MG63 (cell line): ENCODE data around the gene SPDYE6. TPM values are rescaled to one million over a fixed set of nuclear protein-coding genes. Genes with fewer than 3 reads are reported as not detected.
"Not testable (repeated sequence)": the region's sequence is repeated elsewhere in the genome, so short reads cannot be mapped to it uniquely, and the experiment has no call there.

ENCODE experiments used
- DNase-seq: peaks from one replicate; pipeline ENCODE4 v3.0.0-alpha.2; 2020
- H3K27me3 ChIP-seq: fragments of 250-450 bp; sonication (Bioruptor Pico); 2 replicates; pipeline ENCODE4 v1.5.1; 2020; ENCODE audit warnings: mild to moderate bottlenecking, moderate library complexity
- H3K36me3 ChIP-seq: fragments of 250-450 bp; sonication (Bioruptor Pico); 2 replicates; pipeline ENCODE4 v1.5.1; 2020; ENCODE audit warnings: mild to moderate bottlenecking, moderate library complexity
- H3K4me3 ChIP-seq: fragments of 250-450 bp; sonication (Bioruptor Pico); 2 replicates; pipeline ENCODE4 v1.5.1; 2020; ENCODE audit warnings: mild to moderate bottlenecking, moderate library complexity
- H3K9me3 ChIP-seq: fragments of 250-450 bp; sonication (Bioruptor Pico); 2 replicates; pipeline ENCODE4 v1.5.1; 2020; ENCODE audit warnings: mild to moderate bottlenecking, moderate library complexity
- total RNA-seq: library from RNA; depleted of rRNA; stranded (reverse); fragments of >200 nt; shearing (Covaris generic); gene quantifications from 2 replicates; pipeline ENCODE4 v1.2.3, GENCODE V29; 2014; ENCODE audit warnings: low replicate concordance

Gene SPDYE6
- total RNA-seq, 1 experiment from 2014 or later, result not detected

DNA sequence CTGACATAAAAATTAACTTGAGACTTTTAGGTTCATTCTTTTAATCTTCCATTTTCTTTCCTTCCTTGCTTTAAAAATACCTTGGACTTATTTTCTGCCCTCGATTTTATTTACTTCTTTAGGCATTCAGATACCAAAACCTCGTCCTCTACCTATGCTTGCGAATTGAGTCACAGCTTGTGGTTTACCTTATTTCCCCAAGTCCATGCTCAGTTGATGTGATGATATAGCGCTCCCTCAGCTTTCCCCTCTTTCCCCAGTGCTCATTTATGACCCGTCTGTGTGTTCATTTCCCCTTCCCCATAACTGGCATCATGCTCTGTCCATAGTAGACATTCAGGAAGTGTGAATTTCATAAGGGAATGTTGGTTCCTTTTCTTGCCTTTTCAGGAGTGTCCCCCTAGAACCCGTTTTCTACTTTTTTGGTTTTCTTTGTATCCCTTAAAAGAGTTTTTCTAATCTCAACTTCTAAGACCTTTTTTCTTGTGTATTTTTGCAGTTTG lies 20.8 kb upstream of the SPDYE6 start:
- Histone ChIP-seq H3K4me3 (no peak overlapping the region), H3K27me3 (no peaks in the 10 kb centered on the region), H3K36me3 (peaks cover 9% of the 10 kb centered on the region; the same call in 1 of the 2 replicates), H3K9me3 (no peaks in the 10 kb centered on the region)
- DNase-seq, result no peak

DNA sequence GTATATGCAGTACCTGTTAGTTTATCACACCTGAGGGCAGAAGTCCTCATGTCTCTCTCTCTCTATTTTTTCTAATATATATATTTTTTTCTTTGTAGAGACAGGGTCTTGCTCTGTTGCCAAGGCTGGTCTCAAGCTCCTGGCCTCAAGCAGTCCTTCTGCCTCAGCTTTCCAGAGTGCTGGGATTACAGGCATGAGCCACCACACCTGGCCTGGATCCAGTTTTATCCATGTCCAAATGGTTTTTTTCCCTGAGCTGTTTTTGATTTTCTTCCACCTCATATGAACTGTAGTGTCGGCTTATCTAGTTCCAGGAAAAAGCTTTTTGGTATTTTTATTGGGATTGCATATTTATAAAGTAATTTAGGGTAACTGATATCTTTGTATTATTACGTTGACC lies 16.6 kb upstream of the SPDYE6 start:
- H3K4me3 ChIP-seq, H3K9me3 ChIP-seq, H3K27me3 ChIP-seq: not testable (repeated sequence)
- peaks cover 11% of the 10 kb centered on the region for H3K36me3 ChIP-seq
- DNase-seq, result peak; percentile 2

DNA sequence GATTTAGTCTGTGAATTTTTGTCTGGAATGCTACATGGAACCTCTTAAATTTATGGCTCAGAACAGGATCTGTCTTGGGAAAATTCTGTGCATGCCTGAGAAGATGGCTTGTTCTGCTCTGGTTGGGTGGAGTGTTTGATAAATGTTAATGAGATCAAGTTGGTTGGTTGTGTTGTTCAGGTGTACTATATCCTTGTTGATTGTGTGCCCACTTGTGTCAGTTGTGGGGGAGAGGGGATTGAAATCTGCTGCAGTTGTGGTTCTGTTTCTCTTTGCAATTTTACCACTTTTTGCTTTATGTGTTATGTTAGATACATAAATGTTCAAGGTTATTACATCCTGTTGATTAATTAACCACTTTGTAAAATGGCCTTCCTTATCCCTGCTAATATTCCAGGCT lies 13.8 kb upstream of the SPDYE6 start:
- H3K36me3 ChIP-seq, DNase-seq, H3K4me3 ChIP-seq, H3K9me3 ChIP-seq, H3K27me3 ChIP-seq: not testable (repeated sequence)

DNA sequence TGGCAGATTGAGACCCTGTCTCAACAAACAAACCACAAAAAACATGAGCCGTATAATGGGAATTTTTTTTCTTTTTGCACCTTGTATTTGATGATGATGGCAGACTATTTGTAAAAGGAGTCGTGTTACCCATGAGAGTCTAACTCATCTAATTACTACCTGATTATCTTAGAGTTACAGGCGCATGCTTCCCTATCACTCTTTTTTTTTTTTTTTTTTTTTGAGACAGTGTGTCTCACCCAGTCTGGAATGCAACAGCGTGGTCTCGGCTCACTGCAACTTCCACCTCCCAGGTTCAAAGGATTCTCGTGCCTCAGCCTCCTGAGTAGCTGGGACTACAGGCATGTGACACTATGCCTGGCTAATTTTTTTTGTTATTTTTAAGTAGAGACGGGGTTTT lies 9.1 kb upstream of the SPDYE6 start:
- not testable (repeated sequence) for DNase-seq, H3K27me3 ChIP-seq, H3K36me3 ChIP-seq, H3K9me3 ChIP-seq, H3K4me3 ChIP-seq

DNA sequence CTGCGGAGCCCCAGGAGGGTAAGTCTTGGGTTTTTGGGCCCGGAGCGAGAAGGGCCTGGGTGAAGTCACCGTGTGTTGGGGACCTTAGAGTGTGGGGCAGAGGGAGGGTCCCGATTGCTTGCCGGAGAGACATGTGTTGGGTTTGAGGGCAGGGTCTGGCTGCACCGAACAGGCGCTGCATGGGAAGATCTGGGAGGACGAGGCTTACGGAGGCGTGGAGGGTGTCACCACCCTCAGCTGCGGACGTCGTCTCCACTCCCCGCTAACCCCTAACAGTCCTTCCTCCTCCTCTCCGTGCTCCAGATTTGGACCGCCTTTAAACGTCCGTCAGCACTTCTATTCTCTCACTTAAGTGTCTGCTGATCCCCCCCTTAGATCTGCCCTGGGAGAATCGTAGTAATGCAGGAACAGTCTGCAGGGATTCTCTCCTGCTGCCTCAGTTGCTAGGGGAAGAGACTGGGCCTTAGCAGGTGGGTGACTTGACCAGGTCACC lies 8.2 kb upstream of the SPDYE6 start:
- not testable (repeated sequence) for H3K27me3 ChIP-seq, H3K9me3 ChIP-seq, H3K36me3 ChIP-seq
- peak; percentile 0 for DNase-seq
- peak overlapping the region; percentile 68 for H3K4me3 ChIP-seq

DNA sequence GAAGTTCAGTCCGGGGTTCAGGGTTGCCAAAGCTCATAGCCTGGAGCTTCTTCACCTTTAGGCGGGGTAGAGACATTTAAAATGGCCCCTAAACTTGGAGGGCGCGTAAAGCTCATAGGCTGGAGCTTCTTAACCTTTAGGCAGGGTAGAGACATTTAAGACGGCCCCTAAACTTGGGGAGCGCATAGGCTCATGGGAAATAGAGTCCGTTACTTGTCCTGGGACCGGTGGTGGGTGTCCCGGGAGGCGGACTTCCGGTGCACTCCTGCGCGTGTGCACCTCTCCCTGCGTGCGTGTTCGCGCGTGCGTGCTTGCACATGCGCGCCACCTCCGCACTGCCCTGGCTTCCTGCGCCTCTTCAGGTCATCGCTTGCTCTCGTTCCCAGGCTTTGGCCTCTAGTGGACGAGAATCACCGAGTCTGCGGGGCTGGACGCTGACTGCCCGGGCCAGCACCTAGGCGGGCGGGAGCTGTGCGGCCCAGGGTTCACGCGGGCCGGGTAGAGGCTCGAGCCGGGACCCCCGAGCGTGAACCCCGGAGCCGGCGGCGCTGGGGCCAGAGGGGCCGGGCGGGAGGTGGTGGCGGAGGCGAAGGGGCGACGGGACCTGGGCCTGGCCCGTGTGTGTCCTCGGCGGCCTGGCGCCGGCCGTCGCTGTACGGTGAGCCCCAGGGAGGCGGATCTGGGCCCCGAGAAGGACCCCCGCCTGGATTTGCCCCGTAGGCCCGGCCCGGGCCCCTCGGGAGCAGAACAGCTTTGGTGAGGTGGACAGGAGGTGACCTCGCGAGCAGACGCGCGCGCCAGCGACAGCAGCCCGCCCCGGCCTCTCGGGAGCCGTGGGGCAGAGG lies 7.5 kb upstream of the SPDYE6 start:
- H3K36me3 ChIP-seq, H3K27me3 ChIP-seq: not testable (repeated sequence)

DNA sequence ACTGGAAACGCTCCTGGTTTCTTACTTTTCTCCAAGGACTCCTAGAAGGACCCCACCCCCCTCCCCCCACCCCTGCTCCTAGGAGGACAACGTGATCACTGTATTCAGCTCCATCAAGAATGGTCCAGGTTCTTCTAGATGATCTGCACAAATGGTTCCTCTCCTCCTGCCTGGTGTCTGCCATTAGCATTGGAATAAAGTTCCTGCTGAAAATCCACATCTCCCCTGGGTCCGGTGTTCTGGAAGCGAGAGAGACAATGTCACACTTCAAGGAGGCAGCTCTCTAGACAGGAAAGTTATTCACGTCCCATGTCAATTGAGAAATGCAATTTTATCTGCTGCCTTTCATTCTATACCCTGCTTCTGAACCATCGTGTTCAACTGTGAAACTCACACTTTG lies 9.3 kb downstream of the SPDYE6 start:
- H3K27me3 ChIP-seq, H3K36me3 ChIP-seq, H3K9me3 ChIP-seq, H3K4me3 ChIP-seq, DNase-seq: not testable (repeated sequence)

More for the DNA sequence above, 7.5 kb upstream of the SPDYE6 start:
- peak overlapping the region; percentile 68 for H3K4me3 ChIP-seq
- peak; percentile 96 for DNase-seq
- not testable (repeated sequence) for H3K9me3 ChIP-seq

DNA sequence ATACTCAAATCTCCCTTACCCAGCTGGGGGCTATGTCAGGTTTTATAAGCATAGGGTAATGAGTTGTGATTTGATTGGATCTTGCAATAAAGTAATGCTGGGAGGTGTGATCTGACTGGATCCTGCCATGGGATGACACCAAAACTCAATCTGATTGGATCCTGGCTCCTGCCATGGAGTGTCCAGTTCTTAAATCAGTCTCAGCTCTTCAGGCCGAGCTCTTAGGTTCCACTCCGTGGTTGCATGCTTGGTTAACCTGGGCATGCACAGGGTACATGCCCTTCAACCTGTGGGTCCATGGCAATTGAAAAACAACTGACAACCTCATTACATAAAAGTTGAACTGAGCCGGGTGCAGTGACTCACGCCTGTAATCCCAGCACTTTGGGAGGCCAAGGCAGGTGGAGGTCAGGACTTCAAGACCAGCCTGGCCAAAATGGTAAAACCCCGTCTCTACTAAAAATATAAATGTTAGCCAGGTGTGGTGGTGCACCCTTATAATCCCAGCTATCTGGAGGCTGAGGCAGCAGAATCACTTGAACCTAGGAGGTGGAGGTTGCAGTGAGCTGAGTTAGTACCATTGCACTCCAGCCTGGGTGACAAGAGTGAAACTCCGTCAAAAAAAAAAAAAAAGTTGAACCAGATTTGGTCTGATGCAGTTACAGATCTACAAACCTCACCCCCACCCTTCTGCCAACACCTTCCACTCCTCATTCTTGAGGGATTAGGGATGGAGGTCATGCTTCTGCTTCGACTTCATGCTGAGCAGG lies 15.5 kb downstream of the SPDYE6 start:
- DNase-seq, H3K9me3 ChIP-seq, H3K27me3 ChIP-seq, H3K36me3 ChIP-seq, H3K4me3 ChIP-seq: not testable (repeated sequence)

DNA sequence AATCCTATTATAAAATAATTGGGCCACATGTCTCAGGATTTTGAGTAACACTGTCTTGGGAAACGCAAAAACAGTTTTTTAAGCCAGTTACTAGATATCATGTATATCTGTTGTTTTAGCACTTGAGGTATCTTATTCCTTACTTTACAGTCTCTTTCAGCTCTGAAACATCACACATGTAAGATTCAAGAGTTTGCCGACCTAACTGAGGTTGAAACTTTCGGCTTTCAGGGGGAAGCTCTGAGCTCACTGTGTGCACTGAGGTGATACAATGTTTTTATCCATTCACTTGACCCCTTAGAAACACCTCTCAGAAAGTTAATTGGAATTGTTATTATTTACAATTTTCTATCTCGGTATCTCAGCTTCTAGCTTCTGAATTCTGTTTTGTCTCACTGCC lies 18.8 kb downstream of the SPDYE6 start:
- H3K4me3 ChIP-seq, DNase-seq, H3K9me3 ChIP-seq, H3K36me3 ChIP-seq, H3K27me3 ChIP-seq: not testable (repeated sequence)

DNA sequence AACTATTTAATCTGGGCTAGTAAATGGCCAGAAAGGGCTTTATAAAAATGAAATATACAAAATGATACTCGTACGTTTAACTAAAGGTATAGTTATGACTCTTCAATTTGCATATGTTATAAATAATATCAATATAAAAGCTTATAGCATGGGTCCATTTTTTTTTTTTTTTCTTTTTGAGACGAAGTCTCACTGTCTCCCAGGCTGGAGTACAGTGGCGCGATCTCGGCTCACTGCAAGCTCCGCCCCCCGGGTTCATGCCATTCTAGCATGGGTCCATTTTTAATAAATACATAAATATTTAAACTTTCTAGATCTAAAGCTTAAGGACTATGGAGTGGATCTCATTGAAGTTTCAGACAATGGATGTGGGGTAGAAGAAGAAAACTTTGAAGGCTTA lies 19.2 kb downstream of the SPDYE6 start:
- H3K27me3 ChIP-seq, H3K4me3 ChIP-seq, H3K9me3 ChIP-seq, DNase-seq, H3K36me3 ChIP-seq: not testable (repeated sequence)

DNA sequence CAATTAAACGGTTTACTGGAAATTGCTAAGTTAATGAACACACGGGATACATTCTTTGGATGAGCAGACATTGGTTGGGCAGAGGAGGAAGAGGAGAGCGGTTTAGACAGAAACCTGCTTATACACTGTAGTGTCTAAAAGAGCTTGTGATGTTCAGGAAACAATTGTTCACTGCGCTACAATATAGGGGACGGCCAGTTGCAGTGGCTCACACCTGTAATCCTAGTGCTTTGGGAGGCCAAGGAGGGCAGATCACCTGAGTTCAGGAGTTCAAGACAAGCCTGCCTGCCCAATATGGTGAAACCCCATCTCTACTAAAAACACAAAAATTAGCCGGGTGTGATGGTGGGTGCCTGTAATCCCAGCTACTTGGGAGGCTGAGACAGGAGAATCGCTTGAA lies 20.7 kb downstream of the SPDYE6 start:
- not testable (repeated sequence) for DNase-seq, H3K4me3 ChIP-seq, H3K36me3 ChIP-seq, H3K27me3 ChIP-seq, H3K9me3 ChIP-seq

DNA sequence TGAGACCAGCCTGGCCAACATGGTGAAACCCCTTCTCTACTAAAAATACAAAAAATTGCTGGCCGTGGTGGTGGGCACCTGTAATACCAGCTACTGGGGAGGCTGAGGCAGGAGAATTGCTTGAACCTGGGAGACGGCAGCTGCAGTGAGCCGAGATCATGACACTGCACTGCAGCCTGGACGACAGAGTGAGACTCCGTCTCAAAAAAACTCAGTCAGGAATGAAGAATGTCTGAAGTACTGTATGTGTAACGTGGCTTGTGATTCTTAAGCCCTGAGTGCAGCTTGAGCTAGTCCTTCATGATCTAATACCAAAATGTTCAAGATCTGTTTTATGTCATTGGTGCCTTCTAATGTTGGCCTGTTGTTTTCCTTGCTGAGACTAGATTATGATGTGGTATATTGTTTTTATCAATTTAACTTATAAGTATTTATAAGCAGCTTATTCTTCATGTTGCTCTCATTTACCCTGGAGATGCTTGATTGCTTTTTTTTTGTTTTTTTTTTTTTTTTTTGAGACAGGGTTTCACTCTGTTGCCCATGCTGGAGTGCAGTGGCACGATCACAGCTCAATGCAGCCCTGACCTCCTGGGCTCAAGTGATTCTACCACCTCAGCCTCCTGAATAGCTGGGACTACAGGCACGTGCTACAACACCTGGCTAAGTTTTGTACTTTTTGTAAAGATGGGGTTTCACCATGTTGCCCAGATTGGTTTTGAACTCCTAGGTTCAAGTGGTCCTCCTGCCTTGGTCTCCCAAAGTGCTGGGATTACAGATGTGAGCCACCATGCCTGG lies 25.4 kb downstream of the SPDYE6 start:
- H3K27me3 ChIP-seq, H3K36me3 ChIP-seq, H3K4me3 ChIP-seq, H3K9me3 ChIP-seq, DNase-seq: not testable (repeated sequence)

DNA sequence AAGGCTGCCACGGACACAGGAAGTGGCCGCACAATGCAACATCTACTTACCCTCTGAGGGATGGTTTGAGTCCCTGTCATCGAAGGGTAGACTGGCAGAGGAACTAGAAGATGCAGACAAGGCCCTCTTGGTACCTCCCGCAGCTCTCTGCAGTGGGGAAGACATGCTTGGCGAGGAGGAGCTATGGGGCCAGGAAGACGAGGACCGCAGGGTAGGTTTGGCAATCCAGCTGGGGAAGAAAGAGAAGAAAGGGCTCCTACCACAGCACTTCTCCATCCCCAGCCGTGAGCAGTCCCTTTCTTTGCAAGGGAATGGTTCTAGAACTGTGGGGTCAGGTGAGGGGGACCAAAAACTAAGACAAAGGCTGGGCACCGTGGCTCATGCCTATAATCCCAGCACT lies 26.9 kb downstream of the SPDYE6 start:
- DNase-seq, H3K36me3 ChIP-seq, H3K4me3 ChIP-seq, H3K9me3 ChIP-seq, H3K27me3 ChIP-seq: not testable (repeated sequence)

DNA sequence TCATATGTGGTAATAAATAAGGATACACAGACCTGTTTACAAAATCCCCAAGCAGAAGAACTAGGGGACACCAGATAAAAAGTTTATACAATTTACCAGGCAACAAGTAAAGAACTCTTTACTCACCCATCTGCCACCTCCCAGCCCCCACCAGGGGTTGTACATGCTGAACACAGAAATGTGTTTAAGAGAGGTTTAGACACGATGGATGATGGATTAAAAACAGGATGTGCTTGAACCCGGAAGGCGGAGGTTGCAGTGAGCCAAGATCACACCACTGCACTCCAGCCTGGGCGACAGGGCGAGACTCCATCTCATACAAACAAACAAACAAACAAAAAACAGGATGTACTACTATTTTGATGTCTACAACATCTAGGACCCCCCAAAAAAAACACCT lies 27.4 kb downstream of the SPDYE6 start:
- not testable (repeated sequence) for DNase-seq, H3K9me3 ChIP-seq, H3K27me3 ChIP-seq, H3K4me3 ChIP-seq, H3K36me3 ChIP-seq

DNA sequence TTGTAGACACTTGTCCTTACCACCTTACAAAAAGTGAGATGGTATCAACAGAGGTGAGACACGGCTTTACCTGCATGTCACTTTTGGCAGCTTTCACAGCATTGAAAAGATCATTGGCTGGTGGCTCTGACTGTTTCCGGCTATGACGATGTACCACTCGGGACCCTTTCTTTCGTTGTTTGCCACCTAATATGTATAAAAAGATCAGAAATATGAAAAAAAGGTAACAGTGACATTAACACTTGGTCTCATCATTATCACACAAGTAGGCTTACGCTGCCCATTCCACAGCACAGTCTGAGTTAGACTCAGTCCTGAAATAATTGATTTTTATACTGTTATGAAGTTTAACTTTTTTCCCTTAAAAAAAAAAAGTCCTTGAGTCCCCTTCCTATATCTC lies 29.1 kb downstream of the SPDYE6 start:
- H3K36me3 ChIP-seq, H3K9me3 ChIP-seq, DNase-seq, H3K4me3 ChIP-seq, H3K27me3 ChIP-seq: not testable (repeated sequence)

DNA sequence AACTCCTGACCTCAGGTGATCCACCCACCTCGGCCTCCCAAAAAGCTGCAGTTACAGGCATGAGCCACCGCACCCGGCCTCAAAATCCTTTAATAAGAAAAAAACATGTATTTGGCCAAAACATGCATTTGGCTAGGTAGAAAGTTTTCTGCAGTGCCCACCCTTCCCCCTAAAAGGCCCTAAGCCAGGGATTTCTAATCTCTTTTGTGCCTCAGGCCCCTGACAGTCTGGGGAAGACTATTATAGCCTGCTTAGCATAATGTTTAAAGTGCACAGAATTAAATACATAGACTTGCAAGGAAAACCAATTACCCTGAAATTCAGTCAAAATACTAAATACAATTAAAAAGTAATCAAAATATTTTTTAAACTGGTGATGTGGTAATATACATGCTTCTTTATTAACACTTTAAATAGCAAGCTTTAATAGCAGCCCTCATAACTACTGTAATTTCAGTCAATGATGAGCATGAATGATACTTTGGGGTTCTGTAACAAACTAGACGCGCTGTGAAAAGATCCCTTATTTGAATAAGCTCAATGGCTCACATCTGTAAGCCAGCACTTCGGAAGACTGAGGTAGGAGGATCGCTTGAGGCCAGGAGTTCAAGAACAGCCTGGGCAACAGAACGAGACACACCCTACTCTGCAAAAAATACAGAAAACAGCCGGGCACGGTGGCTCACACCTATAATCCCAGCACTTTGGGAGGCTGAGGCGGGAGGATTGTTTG lies 29.9 kb downstream of the SPDYE6 start:
- Histone ChIP-seq H3K36me3 (no peaks in the 10 kb centered on the region), H3K9me3 (no peaks in the 10 kb centered on the region), H3K27me3 (no peaks in the 10 kb centered on the region), H3K4me3 (no peak overlapping the region)
- DNase-seq, result no peak
